ENCODE data around the gene HOXC12. TPM values are rescaled to one million over a fixed set of nuclear protein-coding genes. Genes with fewer than 3 reads are reported as not detected.

Gene HOXC12
- total and polyA plus RNA-seq, 2 donors (not counting 1 experiment from before 2014, with no cell fraction given) = not detected

DNA sequence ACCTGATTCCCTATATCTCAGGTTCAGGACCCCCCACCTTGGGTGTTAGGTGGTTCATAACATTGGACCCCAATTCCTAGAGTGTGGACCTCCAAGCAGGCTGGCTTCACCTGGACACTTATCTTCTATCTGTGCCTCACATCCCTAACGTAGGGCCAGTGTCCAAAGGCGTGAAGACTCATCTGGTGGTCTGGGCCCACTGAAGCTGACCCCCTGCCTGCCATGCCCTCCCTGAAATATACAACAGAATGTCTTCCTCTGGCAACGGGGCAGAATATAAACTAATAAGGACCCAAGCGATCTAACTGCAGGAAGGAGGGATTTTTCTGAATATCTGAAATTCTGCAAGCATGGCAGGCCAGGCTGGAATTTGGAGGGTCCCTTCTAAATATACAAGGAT is 10.5 kb upstream of the HOXC12 start:
- Mint-ChIP-seq H3K27me3 (peaks cover 82% of the 10 kb centered on the region), H3K4me3 (no peak overlapping the region), H3K9me3 (ENCODE audit: insufficient read depth) (no peaks in the 10 kb centered on the region), H3K4me1 (no peaks in the 10 kb centered on the region), H3K27ac (no peak overlapping the region)
- intact Hi-C loops (cut with micrococcal nuclease) = loop anchor here (5.0 kb wide), 1 partner anchor 43 kb away; the partner anchor contains the start of gene HOXC10
- DNase-seq = no peak
- ChIA-PET POLR2A (no interaction called here), CTCF (no interaction called here)
- Histone ChIP-seq H3K79me2 (ENCODE audit: control insufficient read depth, insufficient read depth, low read length) (no peaks in the 10 kb centered on the region), H3K27ac (ENCODE audit: low read length in 2 of 2) (no peak overlapping the region), H3K36me3 (replicated peaks in 1 of 2; ENCODE audit: control extremely low read depth in 1 of 2, control insufficient read depth in 1 of 2, extremely low read depth in 1 of 2, insufficient read depth in 2 of 2, low read length in 1 of 2) (no peaks in the 10 kb centered on the region), H3K4me2 (replicated peaks; ENCODE audit: low read depth, low read length, poor library complexity, severe bottlenecking) (no peak overlapping the region), H4K20me1 (ENCODE audit: control insufficient read depth, insufficient read depth, low read length, poor library complexity, severe bottlenecking) (no peaks in the 10 kb centered on the region), H3K4me3 (ENCODE audit: control extremely low read depth in 1 of 5, extremely low read depth in 1 of 5, insufficient read depth in 1 of 5, low read depth in 2 of 5, low read length in 4 of 5) (no peak overlapping the region), H3K9me3 (ENCODE audit: control extremely low read depth in 1 of 3, control insufficient read depth in 2 of 3, insufficient read depth in 1 of 3, low read length in 2 of 3) (peaks cover 0 to 27% (median 1%) of the 10 kb centered on the region in 3 donors), H2AFZ (ENCODE audit: insufficient read depth, low read depth, low read length, poor library complexity, severe bottlenecking) (no peak overlapping the region), H3K9ac (ENCODE audit: low read length) (no peak overlapping the region), H3K4me1 (ENCODE audit: control insufficient read depth in 2 of 2, insufficient read depth in 2 of 2, low read length in 2 of 2) (peaks cover 0 to 8% of the 10 kb centered on the region in 2 donors), H3K27me3 (replicated peaks in 1 of 4; ENCODE audit: control extremely low read depth in 1 of 4, control insufficient read depth in 3 of 4, insufficient read depth in 4 of 4, low read length in 3 of 4) (peaks cover 0 to 92% (median 79%) of the 10 kb centered on the region in 4 experiments)
- ATAC-seq (ENCODE audit: low read depth) = no peak
- WGBS (ENCODE audit: insufficient coverage) = 28% methylated on average over 2 of the region's 4 CpGs
- no peak for TF ChIP-seq EZH2 (IDR thresholded peaks at IDR 0.05; ENCODE audit: borderline replicate concordance, insufficient read depth, low read depth, low read length, poor library complexity, severe bottlenecking)
- TF ChIP-seq CTCF (IDR thresholded peaks at IDR 0.05) = no peak

GRCh38 chr12:53944907-53945847 is 9.5 kb upstream of the HOXC12 start:
- Histone ChIP-seq H4K20me1 (ENCODE audit: control insufficient read depth, insufficient read depth, low read length, poor library complexity, severe bottlenecking) (no peaks in the 10 kb centered on the region), H3K9me3 (ENCODE audit: control extremely low read depth in 1 of 3, control insufficient read depth in 2 of 3, insufficient read depth in 1 of 3, low read length in 2 of 3) (peaks cover 0 to 30% (median 1%) of the 10 kb centered on the region in 3 donors), H3K9ac (ENCODE audit: low read length) (no peak overlapping the region), H3K79me2 (ENCODE audit: control insufficient read depth, insufficient read depth, low read length) (no peaks in the 10 kb centered on the region), H3K4me2 (replicated peaks; ENCODE audit: low read depth, low read length, poor library complexity, severe bottlenecking) (no peak overlapping the region), H3K4me3 (ENCODE audit: control extremely low read depth in 1 of 5, extremely low read depth in 1 of 5, insufficient read depth in 1 of 5, low read depth in 2 of 5, low read length in 4 of 5) (no peak overlapping the region), H3K27me3 (replicated peaks in 1 of 4; ENCODE audit: control extremely low read depth in 1 of 4, control insufficient read depth in 3 of 4, insufficient read depth in 4 of 4, low read length in 3 of 4) (peaks cover 0 to 96% (median 77%) of the 10 kb centered on the region in 4 experiments), H3K36me3 (replicated peaks in 1 of 2; ENCODE audit: control extremely low read depth in 1 of 2, control insufficient read depth in 1 of 2, extremely low read depth in 1 of 2, insufficient read depth in 2 of 2, low read length in 1 of 2) (no peaks in the 10 kb centered on the region), H3K27ac (ENCODE audit: low read length in 2 of 2) (no peak overlapping the region), H2AFZ (ENCODE audit: insufficient read depth, low read depth, low read length, poor library complexity, severe bottlenecking) (no peak overlapping the region), H3K4me1 (ENCODE audit: control insufficient read depth in 2 of 2, insufficient read depth in 2 of 2, low read length in 2 of 2) (peaks cover 0 to 13% of the 10 kb centered on the region in 2 donors)
- H3K9me3 Mint-ChIP-seq (ENCODE audit: insufficient read depth) = no peaks in the 10 kb centered on the region
- no peaks in the 10 kb centered on the region for H3K4me1 Mint-ChIP-seq
- WGBS (ENCODE audit: insufficient coverage) = 7% methylated on average over 33 of the region's 51 CpGs
- ChIA-PET POLR2A (interaction anchor here (0.6 kb wide), 1 partner anchor 87 kb away, joined by 4 read pairs; no protein-coding TSS in a partner anchor), CTCF (no interaction called here)
- peak; percentile 31 for DNase-seq
- TF ChIP-seq CTCF (IDR thresholded peaks at IDR 0.05) (no peak), EZH2 (IDR thresholded peaks at IDR 0.05; ENCODE audit: borderline replicate concordance, insufficient read depth, low read depth, low read length, poor library complexity, severe bottlenecking) (no peak)
- H3K27ac Mint-ChIP-seq = no peak overlapping the region
- peaks cover 82% of the 10 kb centered on the region for H3K27me3 Mint-ChIP-seq
- H3K4me3 Mint-ChIP-seq = no peak overlapping the region
- ATAC-seq (ENCODE audit: low read depth) = no peak
- intact Hi-C loops (cut with micrococcal nuclease) = loop anchor here (5.0 kb wide), 1 partner anchor 42 kb away; the partner anchor contains the start of gene HOXC10
